Body of pancreas (tissue), 4 donors: ENCODE measurements around the gene LCA5. TPM values are rescaled to one million over a fixed set of nuclear protein-coding genes. Genes with fewer than 3 reads are reported as not detected.
A peak's percentile ranks its signal among the peaks of the same experiment; 100 is the strongest.

Experiments
- ATAC-seq: fragments of 150-250 bp; one replicate; pipeline ENCODE4 v1.9.1; 2016
- DNase-seq, 4 donors: peaks; one replicate each; pipeline ENCODE4 v3.0.0-alpha.2; 2019
- H3K27ac ChIP-seq, 4 donors: fragments of 200-600 bp; sonication (generic); 1 replicate in 3 of 4; 2 replicates in 1 of 4; pipeline versions ENCODE4 v1.5.1 to v1.6.1; 2016 to 2019; ENCODE audit warnings: mild to moderate bottlenecking in 1 of 4, mixed read lengths in 1 of 4, moderate library complexity in 1 of 4
- H3K27me3 ChIP-seq, 2 donors: fragments of 200-600 bp; sonication (generic); one replicate each; pipeline ENCODE4 v1.6.0; 2016; ENCODE audit warnings: mild to moderate bottlenecking in 1 of 2
- H3K36me3 ChIP-seq, 2 donors: fragments of 200-600 bp; sonication (generic); replicated peaks in 1 of 2; 2 replicates each; pipeline ENCODE4 v1.5.1; 2016; ENCODE audit warnings: low read depth in 2 of 2; ENCODE audit not compliant: insufficient read depth in 1 of 2
- H3K4me1 ChIP-seq: fragments of 200-600 bp; sonication (generic); one replicate; pipeline ENCODE4 v1.6.0; 2016
- H3K4me3 ChIP-seq, 2 donors: fragments of 200-600 bp; sonication (generic); 1 replicate in 1 of 2; 2 replicates in 1 of 2; pipeline ENCODE4 v1.5.1; 2016 to 2019
- H3K9me3 ChIP-seq, 3 donors: fragments of 200-600 bp; sonication (generic); 1 replicate in 2 of 3; 2 replicates in 1 of 3; pipeline ENCODE4 v1.5.1; 2016
- POLR2A ChIP-seq, 3 donors: fragments of 450-650 bp; IDR thresholded peaks; one replicate each; pipeline ENCODE4 v1.6.1; 2016; ENCODE audit warnings: antibody characterized with exemption in 3 of 3, mild to moderate bottlenecking in 2 of 3
- WGBS, 2 donors: methylation state at CpG; one replicate each; pipeline ENCODE4 v1.1.5; 2017; 5-methylcytosine and 5-hydroxymethylcytosine counted together
- intact Hi-C: fragments of 100-400 bp; cut with DNase I; formaldehyde crosslinking; loops from one replicate; pipeline ENCODE4 v1.15.1; 2023
- total RNA-seq, 2 donors: library from RNA; depleted of rRNA; stranded (reverse); fragments of >200 nt; gene quantifications; one replicate each; pipeline ENCODE4 v1.1.0, GENCODE V29; 2016
- TF ChIP-seq, protein P1 (sequence below), 7 experiments: fragments of 450-650 bp in 4 of 7; fragments of 200-600 bp in 3 of 7; sonication (generic) in 3 of 7; IDR thresholded peaks; one replicate each; pipeline ENCODE4 v1.5.1; 2016 to 2019; ENCODE audit warnings: antibody characterized with exemption in 7 of 7

LCA5 gene
- total RNA-seq, 2 donors from 2014 or later, result 2.6 to 7.8 TPM

- Histone ChIP-seq H3K27me3 (no peaks in the 10 kb centered on the region), H3K9me3 (no peaks in the 10 kb centered on the region), H3K4me1 (peaks cover 23% of the 10 kb centered on the region), H3K4me3 (no peak overlapping the region), H3K36me3 (no peaks in the 10 kb centered on the region), H3K27ac (peak overlapping the region in 3 of 4 donors; percentile 18 to 71 (median 55))
- DNase-seq (no peak), ATAC-seq (no peak)
- WGBS, 2 donors, result 58 to 65% methylated on average over 2 of the region's 2 CpGs
- intact Hi-C loops, result no loop called here
- TF ChIP-seq, protein P1, sequence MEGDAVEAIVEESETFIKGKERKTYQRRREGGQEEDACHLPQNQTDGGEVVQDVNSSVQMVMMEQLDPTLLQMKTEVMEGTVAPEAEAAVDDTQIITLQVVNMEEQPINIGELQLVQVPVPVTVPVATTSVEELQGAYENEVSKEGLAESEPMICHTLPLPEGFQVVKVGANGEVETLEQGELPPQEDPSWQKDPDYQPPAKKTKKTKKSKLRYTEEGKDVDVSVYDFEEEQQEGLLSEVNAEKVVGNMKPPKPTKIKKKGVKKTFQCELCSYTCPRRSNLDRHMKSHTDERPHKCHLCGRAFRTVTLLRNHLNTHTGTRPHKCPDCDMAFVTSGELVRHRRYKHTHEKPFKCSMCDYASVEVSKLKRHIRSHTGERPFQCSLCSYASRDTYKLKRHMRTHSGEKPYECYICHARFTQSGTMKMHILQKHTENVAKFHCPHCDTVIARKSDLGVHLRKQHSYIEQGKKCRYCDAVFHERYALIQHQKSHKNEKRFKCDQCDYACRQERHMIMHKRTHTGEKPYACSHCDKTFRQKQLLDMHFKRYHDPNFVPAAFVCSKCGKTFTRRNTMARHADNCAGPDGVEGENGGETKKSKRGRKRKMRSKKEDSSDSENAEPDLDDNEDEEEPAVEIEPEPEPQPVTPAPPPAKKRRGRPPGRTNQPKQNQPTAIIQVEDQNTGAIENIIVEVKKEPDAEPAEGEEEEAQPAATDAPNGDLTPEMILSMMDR (IDR thresholded peaks at IDR 0.05), result no peak
- TF ChIP-seq POLR2A (IDR thresholded peaks at IDR 0.05), result no peak
Observed at GRCh38 chr6:79564636-79565035, 27.4 kb upstream of the LCA5 start.

- Histone ChIP-seq H3K36me3 (no peaks in the 10 kb centered on the region), H3K4me1 (peaks cover 9% of the 10 kb centered on the region), H3K27me3 (no peaks in the 10 kb centered on the region), H3K9me3 (no peaks in the 10 kb centered on the region), H3K4me3 (no peak overlapping the region), H3K27ac (no peak overlapping the region)
- DNase-seq (no peak), ATAC-seq (no peak)
- TF ChIP-seq POLR2A (IDR thresholded peaks at IDR 0.05), result no peak
- TF ChIP-seq, protein P1 (IDR thresholded peaks at IDR 0.05), result no peak
- 85 to 95% methylated on average over 2 of the region's 2 CpGs for WGBS, 2 donors
- intact Hi-C loops, result no loop called here
Observed at GRCh38 chr6:79559706-79560105, 22.5 kb upstream of the LCA5 start.

DNA sequence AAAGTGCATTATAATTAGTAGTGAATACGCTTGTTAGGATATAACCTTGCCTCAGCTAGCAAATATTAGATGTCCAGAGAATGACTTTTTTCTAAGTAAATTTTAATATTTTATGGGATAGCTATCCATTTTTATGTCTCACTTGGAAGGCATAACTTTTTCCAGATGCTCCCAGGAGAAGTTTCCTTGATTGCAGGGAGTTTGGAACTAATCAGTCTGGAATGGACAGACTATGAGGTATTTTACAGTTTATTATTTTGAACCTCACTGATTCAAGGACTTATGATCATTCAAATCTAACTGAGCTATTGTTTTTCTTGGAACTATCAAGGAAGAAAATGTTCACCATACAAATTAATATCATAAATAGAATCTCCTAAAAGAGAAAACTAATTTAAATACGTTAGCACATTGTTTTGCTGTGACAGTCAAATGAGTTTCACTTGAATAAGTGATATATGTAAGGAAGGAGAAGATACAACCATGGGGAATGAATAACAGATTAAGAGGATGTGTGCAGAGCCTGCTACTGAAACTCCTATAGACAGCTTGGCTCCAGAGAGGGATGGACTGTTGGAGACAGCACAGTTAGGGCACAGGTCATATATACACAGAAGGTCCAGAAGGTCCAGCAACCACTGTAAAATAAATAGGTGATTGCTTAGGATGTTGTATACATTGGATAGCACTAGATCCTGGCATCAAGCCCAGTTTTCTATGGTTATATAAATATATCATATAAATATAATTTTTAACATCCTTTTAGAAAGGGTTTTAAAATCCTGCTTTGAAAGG is 20.6 kb upstream of the LCA5 start:
- Histone ChIP-seq H3K9me3 (no peaks in the 10 kb centered on the region), H3K27ac (no peak overlapping the region), H3K4me1 (no peaks in the 10 kb centered on the region), H3K4me3 (no peak overlapping the region), H3K36me3 (no peaks in the 10 kb centered on the region), H3K27me3 (no peaks in the 10 kb centered on the region)
- intact Hi-C loops, result no loop called here
- TF ChIP-seq, protein P1 (IDR thresholded peaks at IDR 0.05), result no peak
- TF ChIP-seq POLR2A (IDR thresholded peaks at IDR 0.05), result no peak
- ATAC-seq (no peak), DNase-seq (no peak)
- WGBS, 2 donors, result 92 to 100% methylated on average over 2 of the region's 2 CpGs

GRCh38 chr6:79554305-79554704 is 17.1 kb upstream of the LCA5 start:
- intact Hi-C loops, result no loop called here
- Histone ChIP-seq H3K9me3 (no peaks in the 10 kb centered on the region), H3K27ac (no peak overlapping the region), H3K4me3 (no peak overlapping the region), H3K27me3 (no peaks in the 10 kb centered on the region), H3K36me3 (no peaks in the 10 kb centered on the region), H3K4me1 (no peaks in the 10 kb centered on the region)
- TF ChIP-seq POLR2A (IDR thresholded peaks at IDR 0.05), result no peak
- TF ChIP-seq, protein P1 (IDR thresholded peaks at IDR 0.05), result no peak
- ATAC-seq (no peak), DNase-seq (no peak)

DNA sequence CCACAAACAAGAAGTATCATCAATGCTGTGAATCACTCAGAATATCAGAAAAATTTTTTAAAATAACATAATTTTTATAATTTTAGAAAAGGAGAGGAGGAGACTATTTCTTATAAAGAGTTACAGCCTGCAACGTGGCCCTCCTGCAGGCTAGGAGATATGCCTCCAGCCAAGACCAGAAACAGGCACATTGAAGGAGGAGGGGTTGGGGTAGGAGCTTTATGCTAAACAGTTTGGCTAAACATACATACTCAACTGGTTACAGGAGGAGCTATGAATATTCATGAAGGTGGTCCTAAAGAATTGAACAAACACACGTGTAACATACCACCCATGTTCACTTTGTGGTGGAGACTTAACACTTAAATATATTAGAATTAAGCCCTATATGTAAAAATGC is 14.2 kb upstream of the LCA5 start:
- no peak for DNase-seq
- H3K9me3 ChIP-seq, result no peaks in the 10 kb centered on the region
- TF ChIP-seq POLR2A (IDR thresholded peaks at IDR 0.05), result no peak
- TF ChIP-seq, protein P1 (IDR thresholded peaks at IDR 0.05), result no peak
- H3K36me3 ChIP-seq, result no peaks in the 10 kb centered on the region
- no peaks in the 10 kb centered on the region for H3K4me1 ChIP-seq
- intact Hi-C loops, result no loop called here
- no peak overlapping the region for H3K4me3 ChIP-seq
- no peak overlapping the region for H3K27ac ChIP-seq
- no peak for ATAC-seq
- 68 to 89% methylated on average over 2 of the region's 2 CpGs for WGBS, 2 donors
- no peaks in the 10 kb centered on the region for H3K27me3 ChIP-seq
